AG04450 (cell line): ENCODE measurements around the gene FBXW4. TPM values are rescaled to one million over a fixed set of nuclear protein-coding genes. Genes with fewer than 3 reads are reported as not detected.

ENCODE experiments used
- CTCF ChIA-PET: fragments of 300-600, 350-600 bp; formaldehyde crosslinking; extraction: SDS; loops from one replicate; lab custom pipeline; 2022; ENCODE audit warnings: antibody characterized with exemption, inconsistent platforms; lab: Charles Lee
- POLR2A ChIA-PET: fragments of 350-600 bp; formaldehyde crosslinking; extraction: SDS; loops from one replicate; lab custom pipeline; 2021; ENCODE audit warnings: antibody characterized with exemption, inconsistent platforms; lab: Yijun Ruan, JAX
- DNase-seq: peaks from one replicate; pipeline ENCODE4 v3.0.0-alpha.2; 2011; ENCODE audit warnings: low read depth, low spot score
- H3K27ac ChIP-seq: one replicate; pipeline ENCODE4 v1.5.1; 2012; ENCODE audit warnings: low read depth, low read length, control low read depth
- H3K27me3 ChIP-seq: one replicate; pipeline ENCODE4 v1.6.0; 2012; ENCODE audit warnings: low read length; ENCODE audit not compliant: control insufficient read depth, insufficient read depth
- H3K4me3 ChIP-seq: 2 replicates; pipeline ENCODE4 v1.5.1; 2011; ENCODE audit warnings: mild to moderate bottlenecking, low read depth, low read length, control low read depth
- H3K9me3 ChIP-seq: 2 replicates; pipeline ENCODE4 v1.5.1; 2012; ENCODE audit warnings: low read length; ENCODE audit not compliant: control insufficient read depth, insufficient read depth
- polyA plus RNA-seq: library from polyadenylated mRNA; depleted of rRNA; stranded (reverse); fragments of >200 nt; gene quantifications from 2 replicates; pipeline ENCODE4 v1.2.3, GENCODE V29; 2011
- TF ChIP-seq, protein P1 (sequence below): IDR thresholded peaks from 2 replicates; pipeline ENCODE4 v1.5.1; 2011; ENCODE audit warnings: low read depth, low read length, control low read depth, inconsistent platforms

The FBXW4 gene
- polyA plus RNA-seq, 1 experiment: 18.3 TPM

DNA sequence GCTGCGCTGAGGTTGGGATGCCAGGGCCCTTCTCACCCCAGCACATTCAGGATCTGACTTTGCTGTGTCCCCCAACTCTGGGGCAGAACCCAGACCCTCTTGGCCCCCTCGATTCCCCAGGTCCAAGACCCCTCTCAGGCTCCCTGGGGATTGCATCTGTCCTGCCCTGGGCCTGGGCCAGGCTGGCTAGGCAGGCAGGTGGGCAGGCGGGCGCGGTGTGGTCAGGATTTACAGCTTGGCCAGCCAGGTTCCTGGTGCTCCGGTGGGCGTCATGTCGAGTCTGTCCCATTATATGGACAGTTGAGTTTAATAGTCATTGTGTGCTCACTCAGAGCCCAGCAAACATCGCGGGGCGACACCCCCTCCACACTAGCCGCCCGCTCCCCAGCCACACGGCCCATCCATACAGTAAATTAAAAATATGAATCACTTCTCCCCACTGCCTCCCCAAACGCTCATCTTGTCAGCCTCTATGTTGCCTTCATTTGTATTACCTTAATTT lies 130.4 kb downstream of the FBXW4 start:
- Histone ChIP-seq H3K4me3 (no peak overlapping the region), H3K27ac (no peak overlapping the region), H3K27me3 (peaks cover 40% of the 10 kb centered on the region), H3K9me3 (no peaks in the 10 kb centered on the region)
- TF ChIP-seq, protein P1, sequence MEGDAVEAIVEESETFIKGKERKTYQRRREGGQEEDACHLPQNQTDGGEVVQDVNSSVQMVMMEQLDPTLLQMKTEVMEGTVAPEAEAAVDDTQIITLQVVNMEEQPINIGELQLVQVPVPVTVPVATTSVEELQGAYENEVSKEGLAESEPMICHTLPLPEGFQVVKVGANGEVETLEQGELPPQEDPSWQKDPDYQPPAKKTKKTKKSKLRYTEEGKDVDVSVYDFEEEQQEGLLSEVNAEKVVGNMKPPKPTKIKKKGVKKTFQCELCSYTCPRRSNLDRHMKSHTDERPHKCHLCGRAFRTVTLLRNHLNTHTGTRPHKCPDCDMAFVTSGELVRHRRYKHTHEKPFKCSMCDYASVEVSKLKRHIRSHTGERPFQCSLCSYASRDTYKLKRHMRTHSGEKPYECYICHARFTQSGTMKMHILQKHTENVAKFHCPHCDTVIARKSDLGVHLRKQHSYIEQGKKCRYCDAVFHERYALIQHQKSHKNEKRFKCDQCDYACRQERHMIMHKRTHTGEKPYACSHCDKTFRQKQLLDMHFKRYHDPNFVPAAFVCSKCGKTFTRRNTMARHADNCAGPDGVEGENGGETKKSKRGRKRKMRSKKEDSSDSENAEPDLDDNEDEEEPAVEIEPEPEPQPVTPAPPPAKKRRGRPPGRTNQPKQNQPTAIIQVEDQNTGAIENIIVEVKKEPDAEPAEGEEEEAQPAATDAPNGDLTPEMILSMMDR: no peak
- DNase-seq: no peak
- CTCF ChIA-PET: no interaction called here
- POLR2A ChIA-PET: no interaction called here

DNA sequence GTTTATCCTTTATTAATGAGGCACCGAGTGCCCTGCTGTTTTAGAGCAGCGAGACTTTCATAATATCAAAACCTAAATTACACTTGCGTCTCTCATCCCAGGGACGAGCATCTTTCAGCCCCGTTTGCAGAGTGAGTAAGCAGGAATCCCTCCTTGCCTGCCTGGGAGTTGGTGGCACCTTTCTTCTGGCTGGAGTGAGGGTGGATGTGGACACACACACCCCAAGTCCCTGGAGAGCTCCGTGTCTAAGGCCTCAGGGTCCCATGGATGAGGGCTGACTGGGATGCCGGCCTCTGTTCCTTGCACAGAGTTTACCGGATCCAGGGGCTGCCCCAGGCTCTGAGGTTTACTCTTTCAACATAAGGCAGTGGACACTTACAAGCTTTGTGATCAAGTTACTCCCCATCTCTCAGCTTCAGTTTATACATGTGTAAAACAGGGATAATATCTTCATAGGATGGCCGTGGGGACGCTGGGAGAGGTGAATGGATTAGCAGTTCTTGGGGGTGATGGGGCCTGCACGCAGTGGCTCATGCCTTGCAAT lies 131.4 kb downstream of the FBXW4 start:
- POLR2A ChIA-PET: no interaction called here
- no peak for DNase-seq
- no peaks in the 10 kb centered on the region for H3K9me3 ChIP-seq
- no peak overlapping the region for H3K4me3 ChIP-seq
- TF ChIP-seq, protein P1: no peak
- no peak overlapping the region for H3K27ac ChIP-seq
- CTCF ChIA-PET: interaction anchor here (1.4 kb wide), 1 partner anchor 350 kb away, joined by 8 read pairs; no protein-coding TSS in a partner anchor
- peaks cover 34% of the 10 kb centered on the region for H3K27me3 ChIP-seq

DNA sequence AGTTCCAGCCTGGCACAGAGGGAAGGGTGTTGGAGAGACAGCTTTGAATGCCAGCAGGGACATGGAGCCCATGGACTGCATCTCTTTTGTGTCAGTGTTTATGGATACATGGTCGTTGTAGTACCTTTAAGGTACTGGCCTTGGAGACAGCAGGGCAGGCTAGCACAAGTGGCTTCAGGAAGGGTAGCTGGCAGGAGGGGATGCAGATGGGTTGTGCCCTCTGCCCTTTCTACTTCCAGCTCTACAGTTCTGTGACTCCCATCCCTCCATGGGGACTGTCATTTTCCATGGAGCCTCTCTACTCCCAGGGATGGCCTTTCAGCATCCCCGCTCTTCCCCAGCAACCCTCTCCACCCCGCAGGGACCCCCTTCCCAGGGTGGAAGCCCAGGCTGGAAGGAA lies 132.0 kb downstream of the FBXW4 start:
- POLR2A ChIA-PET: no interaction called here
- DNase-seq: no peak
- Histone ChIP-seq H3K27ac (no peak overlapping the region), H3K9me3 (no peaks in the 10 kb centered on the region), H3K27me3 (peaks cover 30% of the 10 kb centered on the region), H3K4me3 (no peak overlapping the region)
- CTCF ChIA-PET: interaction anchor here (1.4 kb wide), 1 partner anchor 349 kb away, joined by 8 read pairs; no protein-coding TSS in a partner anchor
- TF ChIP-seq, protein P1: no peak

DNA sequence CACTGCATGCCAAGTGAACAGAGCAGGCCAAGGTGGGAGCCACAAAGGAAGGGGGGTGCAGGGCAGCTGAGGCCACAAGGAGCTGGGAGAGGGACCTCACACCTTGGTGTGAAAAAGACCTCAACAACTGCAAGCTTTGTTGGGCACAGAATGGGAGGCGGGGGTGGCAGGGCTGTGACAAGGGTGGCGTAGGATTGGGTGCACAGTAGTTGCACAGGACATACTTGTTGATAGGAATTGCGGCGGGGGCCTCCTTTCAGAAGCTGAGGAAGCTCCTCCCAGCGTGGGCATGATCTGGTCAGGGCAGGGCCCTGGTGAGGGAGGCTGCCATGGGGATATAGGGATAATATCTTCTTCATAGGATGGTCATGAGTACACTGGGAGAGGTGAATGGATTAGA lies 132.7 kb downstream of the FBXW4 start:
- TF ChIP-seq, protein P1: no peak
- peaks cover 23% of the 10 kb centered on the region for H3K27me3 ChIP-seq
- H3K9me3 ChIP-seq: no peaks in the 10 kb centered on the region
- CTCF ChIA-PET: interaction anchor here (0.7 to 1.4 kb wide), 2 partner anchors 348 to 399 kb away, joined by 3 to 8 read pairs; no protein-coding TSS in a partner anchor
- POLR2A ChIA-PET: interaction anchor here (0.6 kb wide), 1 partner anchor 94 kb away, joined by 4 read pairs; no protein-coding TSS in a partner anchor
- H3K4me3 ChIP-seq: no peak overlapping the region
- no peak overlapping the region for H3K27ac ChIP-seq
- DNase-seq: no peak
